Naive B cell (primary cell): ENCODE results near the gene GRID1. TPM values are rescaled to one million over a fixed set of nuclear protein-coding genes. Genes with fewer than 3 reads are reported as not detected.

Experiments used
- ATAC-seq, 2 donors: fragments of 150-1000 bp; cut with Tn5 transposase; 2 replicates each; pipeline ENCODE4 v1.10.0; 2021; ENCODE audit warnings: low read depth in 2 of 2, mild to moderate bottlenecking in 2 of 2, moderate library complexity in 2 of 2
- DNase-seq: peaks from one replicate; pipeline ENCODE4 v3.0.0; 2022
- H3K27ac Mint-ChIP-seq, 6 donors: one replicate each; pipeline ENCODE4 v1.8.0; 2020 to 2022; ENCODE audit warnings: mild to moderate bottlenecking in 6 of 6, mixed read lengths in 6 of 6, moderate library complexity in 5 of 6, inconsistent platforms in 2 of 6
- H3K27me3 Mint-ChIP-seq, 3 donors: one replicate each; pipeline ENCODE4 v1.8.0; 2021 to 2022; ENCODE audit warnings: mixed read lengths in 3 of 3, mild to moderate bottlenecking in 1 of 3
- H3K36me3 Mint-ChIP-seq, 2 donors: one replicate each; pipeline ENCODE4 v1.8.0; 2020 to 2022; ENCODE audit warnings: mixed read lengths in 2 of 2, inconsistent platforms in 1 of 2, mild to moderate bottlenecking in 1 of 2
- H3K4me1 Mint-ChIP-seq, 3 donors: one replicate each; pipeline ENCODE4 v1.8.0; 2020 to 2022; ENCODE audit warnings: mixed read lengths in 3 of 3, inconsistent platforms in 1 of 3, mild to moderate bottlenecking in 1 of 3, moderate library complexity in 1 of 3
- H3K4me3 Mint-ChIP-seq, 8 donors: one replicate each; pipeline ENCODE4 v1.8.0; 2020 to 2022; ENCODE audit warnings: mild to moderate bottlenecking in 8 of 8, mixed read lengths in 8 of 8, moderate library complexity in 8 of 8, inconsistent platforms in 2 of 8
- H3K9me3 Mint-ChIP-seq, 7 donors: one replicate each; pipeline ENCODE4 v1.8.0; 2020 to 2022; ENCODE audit warnings: mixed read lengths in 7 of 7, mild to moderate bottlenecking in 5 of 7, inconsistent platforms in 2 of 7, moderate library complexity in 1 of 7
- polyA plus RNA-seq, 6 donors: library from polyadenylated mRNA; unstranded; fragments of 300-500 nt; fragmentation: Illumina TruSeq; gene quantifications; one replicate each; pipeline ENCODE4 v1.2.3, GENCODE V29; 2021; ENCODE audit warnings: low read depth in 6 of 6

The GRID1 gene
- polyA plus RNA-seq, 6 donors from 2014 or later: not detected

DNA sequence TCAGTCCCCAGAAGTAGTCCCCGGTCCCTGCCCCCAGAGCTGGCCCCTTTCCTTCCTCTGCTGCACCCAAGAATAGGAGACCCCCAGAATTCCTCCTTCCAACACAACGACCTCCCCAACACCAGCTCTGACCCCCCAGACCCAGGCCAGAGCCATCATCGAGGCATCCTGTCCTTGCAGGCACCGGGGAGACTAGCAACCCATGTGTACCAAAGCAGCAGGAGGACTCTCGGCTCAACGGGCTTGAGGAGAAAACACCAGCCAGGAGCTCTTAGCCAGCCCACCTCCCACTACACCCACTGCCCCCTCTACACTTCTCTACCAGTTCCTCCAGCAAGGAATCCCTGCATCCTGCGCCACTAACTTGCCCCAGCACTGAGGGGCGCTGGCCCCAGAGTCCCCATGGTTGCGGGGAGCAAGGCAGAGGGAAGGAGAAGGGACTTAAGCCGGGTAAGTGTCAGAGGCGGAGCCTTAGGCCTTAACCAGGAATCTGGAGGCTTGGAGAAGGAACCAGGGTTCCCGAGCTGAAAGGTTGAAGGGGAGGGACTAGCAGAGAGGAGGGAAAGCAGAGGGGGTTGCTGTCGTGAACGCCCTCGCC, 3.9 kb downstream of the GRID1 start:
- ATAC-seq: no peak
- peaks cover 27 to 68% (median 57%) of the 10 kb centered on the region in 3 donors for H3K27me3 Mint-ChIP-seq

DNA sequence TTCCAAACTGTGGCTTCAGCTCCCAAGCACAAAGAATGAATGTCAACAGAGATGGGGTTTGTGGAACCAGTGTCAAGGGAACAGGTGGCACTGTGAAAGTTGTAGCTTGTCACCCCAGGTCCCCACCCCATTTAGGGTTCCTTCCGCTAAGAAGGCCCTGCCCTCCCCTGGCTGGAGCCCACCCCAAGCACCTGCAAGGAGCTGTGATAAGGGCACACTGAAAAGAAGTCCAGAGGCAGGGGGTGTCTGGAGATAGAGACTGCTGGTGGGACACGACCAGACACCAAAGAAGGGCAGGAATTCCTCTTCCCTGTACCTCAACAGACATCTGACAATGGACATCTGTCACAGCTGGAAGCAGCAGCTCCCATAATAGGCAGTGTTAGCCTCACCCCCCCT, 4.5 kb downstream of the GRID1 start:
- peaks cover 26 to 71% (median 59%) of the 10 kb centered on the region in 3 donors for H3K27me3 Mint-ChIP-seq
- H3K4me3 Mint-ChIP-seq: peak overlapping the region in 2 of 8 donors; percentile 12 to 69
- H3K9me3 Mint-ChIP-seq: no peaks in the 10 kb centered on the region
- peaks cover 0 to 8% of the 10 kb centered on the region in 2 donors for H3K36me3 Mint-ChIP-seq
- ATAC-seq (no peak), DNase-seq (no peak)
- H3K4me1 Mint-ChIP-seq: peaks cover 10 to 27% (median 25%) of the 10 kb centered on the region in 3 donors
- H3K27ac Mint-ChIP-seq: no peak overlapping the region

More for the DNA sequence above, 3.9 kb downstream of the GRID1 start:
- Mint-ChIP-seq H3K4me1 (peaks cover 10 to 28% (median 25%) of the 10 kb centered on the region in 3 donors), H3K9me3 (no peaks in the 10 kb centered on the region), H3K4me3 (peak overlapping the region in 5 of 8 donors; percentile 12 to 69 (median 24)), H3K36me3 (peaks cover 0 to 8% of the 10 kb centered on the region in 2 donors), H3K27ac (peak overlapping the region in 1 of 6 donors; percentile 77)
- DNase-seq: no peak

DNA sequence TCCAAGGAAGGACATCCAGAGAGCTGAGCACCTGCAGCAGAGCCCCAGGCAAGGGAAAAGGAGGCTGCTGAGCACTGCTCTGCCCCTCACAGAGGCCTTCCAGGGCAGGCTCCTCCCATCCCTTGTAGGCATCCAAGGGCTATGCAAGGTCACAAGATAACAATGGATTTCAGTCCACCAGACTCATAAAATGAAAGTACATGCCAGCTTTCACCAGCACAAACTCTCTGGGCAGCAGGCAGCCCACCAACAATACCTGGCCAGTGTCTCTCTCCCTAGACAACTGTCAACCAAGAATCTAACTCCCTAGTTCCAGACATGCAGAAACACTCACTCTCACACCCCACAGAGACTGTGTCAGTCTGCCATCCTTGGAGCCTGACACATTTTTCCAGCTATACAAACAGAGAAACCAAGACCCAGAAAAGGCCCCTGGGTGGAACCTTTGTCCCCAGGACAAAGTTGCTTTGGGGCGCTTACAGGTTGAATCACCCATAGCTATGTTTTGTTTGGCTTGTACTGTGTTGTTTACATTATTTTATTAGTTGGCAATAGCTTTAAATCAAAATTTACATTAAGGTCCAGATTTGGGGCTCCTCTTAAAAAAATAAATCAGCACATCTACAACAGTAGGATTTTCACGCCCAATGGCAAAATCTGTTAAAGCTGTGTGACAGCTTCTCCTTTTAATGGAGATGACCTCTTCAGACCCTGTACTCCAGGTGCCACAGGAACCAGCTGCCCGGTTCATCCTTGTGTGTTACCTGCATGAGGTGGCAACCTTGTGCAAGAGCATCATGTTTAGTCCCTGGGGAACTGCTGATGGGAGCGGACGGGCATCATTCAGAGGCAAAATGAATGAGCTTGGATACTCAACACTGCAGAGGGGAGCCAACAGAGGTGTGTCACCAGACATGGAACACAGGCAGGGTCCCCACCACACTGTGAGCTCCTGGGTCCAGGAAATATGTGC, 5.2 kb downstream of the GRID1 start:
- Mint-ChIP-seq H3K9me3 (peaks cover 0 to 4% (median 0%) of the 10 kb centered on the region in 7 donors), H3K27ac (peak overlapping the region in 1 of 6 donors; percentile 65), H3K4me3 (peak overlapping the region in 1 of 8 donors; percentile 41), H3K4me1 (peaks cover 14 to 29% (median 27%) of the 10 kb centered on the region in 3 donors), H3K27me3 (peaks cover 30 to 77% (median 66%) of the 10 kb centered on the region in 3 donors), H3K36me3 (peaks cover 0 to 13% of the 10 kb centered on the region in 2 donors)
- no peak for ATAC-seq
- DNase-seq: no peak

DNA sequence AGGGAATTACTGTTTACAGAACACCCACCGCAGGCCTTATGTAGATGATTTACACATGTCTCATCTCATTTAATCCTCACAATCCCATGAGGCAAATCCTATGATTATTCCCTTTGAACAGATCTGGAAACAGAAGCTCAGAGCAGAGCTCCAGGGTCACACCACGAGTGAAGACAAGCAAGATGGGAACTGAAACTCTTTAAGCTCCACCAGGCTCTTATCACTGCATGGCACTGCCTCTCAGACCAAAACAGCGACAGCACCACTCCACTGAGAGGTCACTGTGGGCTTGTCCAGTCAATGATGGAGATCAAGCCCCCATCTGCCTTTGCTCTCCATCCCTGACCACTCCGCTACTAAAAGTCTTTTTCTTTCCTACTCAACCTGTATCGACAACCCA, 5.9 kb downstream of the GRID1 start:
- H3K9me3 Mint-ChIP-seq: peaks cover 0 to 5% (median 0%) of the 10 kb centered on the region in 7 donors
- no peak overlapping the region for H3K27ac Mint-ChIP-seq
- no peak overlapping the region for H3K4me3 Mint-ChIP-seq
- H3K4me1 Mint-ChIP-seq: peaks cover 20 to 36% (median 27%) of the 10 kb centered on the region in 3 donors
- H3K36me3 Mint-ChIP-seq: peaks cover 0 to 13% of the 10 kb centered on the region in 2 donors
- no peak for ATAC-seq
- H3K27me3 Mint-ChIP-seq: peaks cover 33 to 82% (median 65%) of the 10 kb centered on the region in 3 donors
- DNase-seq: no peak

GRCh38 chr10:86359954-86360353, 6.6 kb downstream of the GRID1 start:
- H3K9me3 Mint-ChIP-seq: peaks cover 0 to 5% (median 0%) of the 10 kb centered on the region in 7 donors
- no peak for ATAC-seq
- no peak for DNase-seq
- H3K27ac Mint-ChIP-seq: no peak overlapping the region
- no peak overlapping the region for H3K4me3 Mint-ChIP-seq
- H3K4me1 Mint-ChIP-seq: peaks cover 21 to 36% (median 29%) of the 10 kb centered on the region in 3 donors
- H3K36me3 Mint-ChIP-seq: peaks cover 0 to 7% of the 10 kb centered on the region in 2 donors
- H3K27me3 Mint-ChIP-seq: peaks cover 31 to 81% (median 58%) of the 10 kb centered on the region in 3 donors

- Mint-ChIP-seq H3K4me1 (peaks cover 25 to 37% (median 27%) of the 10 kb centered on the region in 3 donors), H3K4me3 (no peak overlapping the region), H3K27me3 (peaks cover 28 to 76% (median 53%) of the 10 kb centered on the region in 3 donors), H3K9me3 (peaks cover 0 to 5% (median 0%) of the 10 kb centered on the region in 7 donors), H3K27ac (no peak overlapping the region), H3K36me3 (peaks cover 0 to 7% of the 10 kb centered on the region in 2 donors)
- no peak for ATAC-seq
- DNase-seq: no peak
Observed at GRCh38 chr10:86359111-86359510, 7.5 kb downstream of the GRID1 start.

GRCh38 chr10:86357676-86358075, 8.9 kb downstream of the GRID1 start:
- Mint-ChIP-seq H3K4me1 (peaks cover 20 to 33% (median 23%) of the 10 kb centered on the region in 3 donors), H3K9me3 (peaks cover 0 to 5% (median under 1%) of the 10 kb centered on the region in 7 donors), H3K4me3 (no peak overlapping the region), H3K27ac (peak overlapping the region in 1 of 6 donors; percentile 53), H3K36me3 (peaks cover 0 to 9% of the 10 kb centered on the region in 2 donors), H3K27me3 (peaks cover 22 to 70% (median 46%) of the 10 kb centered on the region in 3 donors)
- DNase-seq: no peak
- ATAC-seq: no peak

DNA sequence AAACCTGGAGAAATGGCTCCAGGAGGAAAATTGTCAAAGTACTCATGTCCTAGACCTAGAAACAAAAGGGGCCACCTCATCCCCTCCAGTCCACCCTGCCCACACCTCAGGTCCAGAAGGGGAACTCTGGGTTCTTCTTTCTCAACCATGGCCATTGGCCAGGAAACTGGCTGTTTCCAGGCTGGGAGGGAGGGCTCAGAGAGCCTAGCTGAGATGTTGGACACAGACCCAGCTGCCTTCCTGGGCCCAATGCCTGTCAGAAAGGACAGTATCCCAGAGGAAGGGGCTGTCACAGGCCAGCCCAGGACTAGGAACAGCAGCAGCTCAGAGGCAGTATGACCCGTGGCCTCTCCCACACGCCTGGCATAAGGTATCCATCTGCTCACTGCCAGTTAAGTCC, 9.6 kb downstream of the GRID1 start:
- peak overlapping the region in 1 of 6 donors; percentile 6 for H3K27ac Mint-ChIP-seq
- H3K9me3 Mint-ChIP-seq: peaks cover 0 to 8% (median 5%) of the 10 kb centered on the region in 7 donors
- H3K4me3 Mint-ChIP-seq: no peak overlapping the region
- peaks cover 0 to 15% of the 10 kb centered on the region in 2 donors for H3K36me3 Mint-ChIP-seq
- ATAC-seq (no peak), DNase-seq (no peak)
- peaks cover 18 to 70% (median 46%) of the 10 kb centered on the region in 3 donors for H3K27me3 Mint-ChIP-seq
- peaks cover 19 to 28% (median 23%) of the 10 kb centered on the region in 3 donors for H3K4me1 Mint-ChIP-seq

GRCh38 chr10:86356296-86356695, 10.3 kb downstream of the GRID1 start:
- DNase-seq (no peak), ATAC-seq (no peak)
- no peak overlapping the region for H3K4me3 Mint-ChIP-seq
- peaks cover 24 to 69% (median 45%) of the 10 kb centered on the region in 3 donors for H3K27me3 Mint-ChIP-seq
- peak overlapping the region in 1 of 6 donors; percentile 6 for H3K27ac Mint-ChIP-seq
- H3K36me3 Mint-ChIP-seq: peaks cover 0 to 15% of the 10 kb centered on the region in 2 donors
- peaks cover 19 to 28% (median 23%) of the 10 kb centered on the region in 3 donors for H3K4me1 Mint-ChIP-seq
- H3K9me3 Mint-ChIP-seq: peaks cover 0 to 13% (median 5%) of the 10 kb centered on the region in 7 donors

- Mint-ChIP-seq H3K9me3 (peaks cover 0 to 13% (median 5%) of the 10 kb centered on the region in 7 donors), H3K27me3 (peaks cover 26 to 67% (median 46%) of the 10 kb centered on the region in 3 donors), H3K36me3 (peaks cover 0 to 15% of the 10 kb centered on the region in 2 donors), H3K4me1 (peaks cover 15 to 25% (median 23%) of the 10 kb centered on the region in 3 donors), H3K4me3 (peak overlapping the region in 1 of 8 donors; percentile 20), H3K27ac (no peak overlapping the region)
- no peak for DNase-seq
- ATAC-seq: peak in 1 of 2 donors; percentile 39
Observed at GRCh38 chr10:86355571-86356038, 11.0 kb downstream of the GRID1 start.

- no peak for ATAC-seq
- Mint-ChIP-seq H3K27ac (peak overlapping the region in 2 of 6 donors; percentile 3 to 93), H3K27me3 (peaks cover 23 to 71% (median 53%) of the 10 kb centered on the region in 3 donors), H3K9me3 (peaks cover 0 to 13% (median 5%) of the 10 kb centered on the region in 7 donors), H3K36me3 (peaks cover 0 to 15% of the 10 kb centered on the region in 2 donors), H3K4me3 (peak overlapping the region in 1 of 8 donors; percentile 16), H3K4me1 (peaks cover 14 to 25% (median 23%) of the 10 kb centered on the region in 3 donors)
- no peak for DNase-seq
Observed at GRCh38 chr10:86354761-86355540, 11.6 kb downstream of the GRID1 start.
